Cardiac fibroblast (primary cell): ENCODE data around the gene TMEM50A.
"Not testable (repeated sequence)": the region's sequence is repeated elsewhere in the genome, so short reads cannot be mapped to it uniquely, and the experiment has no call there.

Experiments
- DNase-seq, 2 donors: peaks; one replicate each; pipeline versions ENCODE4 v3.0.0 to v3.0.0-alpha.2; 2010; ENCODE audit warnings: low read depth in 2 of 2
- H3K4me3 ChIP-seq, 2 donors: replicated peaks in 1 of 2; 1 replicate in 1 of 2; 2 replicates in 1 of 2; pipeline ENCODE4 v1.5.1; 2011; ENCODE audit warnings: low read depth in 2 of 2, low read length in 2 of 2, mild to moderate bottlenecking in 2 of 2, moderate library complexity in 1 of 2
- TF ChIP-seq, protein P1 (sequence below): IDR thresholded peaks from one replicate; pipeline ENCODE4 v1.5.1; 2011; ENCODE audit warnings: low read depth, mild to moderate bottlenecking, low read length, inconsistent platforms

TMEM50A gene

GRCh38 chr1:25392841-25393240, 54.7 kb downstream of the TMEM50A start:
- DNase-seq: peak in 1 of 2 donors; percentile 17
- TF ChIP-seq, protein P1, sequence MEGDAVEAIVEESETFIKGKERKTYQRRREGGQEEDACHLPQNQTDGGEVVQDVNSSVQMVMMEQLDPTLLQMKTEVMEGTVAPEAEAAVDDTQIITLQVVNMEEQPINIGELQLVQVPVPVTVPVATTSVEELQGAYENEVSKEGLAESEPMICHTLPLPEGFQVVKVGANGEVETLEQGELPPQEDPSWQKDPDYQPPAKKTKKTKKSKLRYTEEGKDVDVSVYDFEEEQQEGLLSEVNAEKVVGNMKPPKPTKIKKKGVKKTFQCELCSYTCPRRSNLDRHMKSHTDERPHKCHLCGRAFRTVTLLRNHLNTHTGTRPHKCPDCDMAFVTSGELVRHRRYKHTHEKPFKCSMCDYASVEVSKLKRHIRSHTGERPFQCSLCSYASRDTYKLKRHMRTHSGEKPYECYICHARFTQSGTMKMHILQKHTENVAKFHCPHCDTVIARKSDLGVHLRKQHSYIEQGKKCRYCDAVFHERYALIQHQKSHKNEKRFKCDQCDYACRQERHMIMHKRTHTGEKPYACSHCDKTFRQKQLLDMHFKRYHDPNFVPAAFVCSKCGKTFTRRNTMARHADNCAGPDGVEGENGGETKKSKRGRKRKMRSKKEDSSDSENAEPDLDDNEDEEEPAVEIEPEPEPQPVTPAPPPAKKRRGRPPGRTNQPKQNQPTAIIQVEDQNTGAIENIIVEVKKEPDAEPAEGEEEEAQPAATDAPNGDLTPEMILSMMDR: no peak
- no peak overlapping the region for H3K4me3 ChIP-seq

- H3K4me3 ChIP-seq: not testable (repeated sequence)
- DNase-seq: peak; percentile 43 to 54
Measured at GRCh38 chr1:25397549-25397948, 59.4 kb downstream of the TMEM50A start.

DNA sequence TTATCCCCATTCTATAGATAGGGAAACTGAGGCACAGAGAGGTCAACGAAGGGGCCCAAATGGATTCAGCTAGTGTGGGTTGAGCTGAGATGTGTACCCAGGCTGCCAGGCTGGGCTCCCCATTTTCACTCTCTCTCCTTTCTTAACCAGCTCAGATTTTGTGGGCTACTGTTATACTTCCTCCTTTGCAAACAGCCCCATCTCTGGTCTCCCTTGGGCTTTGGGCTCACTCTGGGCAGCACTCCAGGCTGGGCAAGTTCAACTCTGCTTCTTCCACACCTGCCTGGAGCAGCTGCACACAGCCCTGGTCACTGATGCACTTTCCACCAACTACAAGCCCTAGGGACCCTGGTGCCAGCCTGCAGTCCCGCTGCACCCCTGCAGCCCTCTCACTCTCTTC, 59.9 kb downstream of the TMEM50A start:
- not testable (repeated sequence) for DNase-seq, H3K4me3 ChIP-seq

DNA sequence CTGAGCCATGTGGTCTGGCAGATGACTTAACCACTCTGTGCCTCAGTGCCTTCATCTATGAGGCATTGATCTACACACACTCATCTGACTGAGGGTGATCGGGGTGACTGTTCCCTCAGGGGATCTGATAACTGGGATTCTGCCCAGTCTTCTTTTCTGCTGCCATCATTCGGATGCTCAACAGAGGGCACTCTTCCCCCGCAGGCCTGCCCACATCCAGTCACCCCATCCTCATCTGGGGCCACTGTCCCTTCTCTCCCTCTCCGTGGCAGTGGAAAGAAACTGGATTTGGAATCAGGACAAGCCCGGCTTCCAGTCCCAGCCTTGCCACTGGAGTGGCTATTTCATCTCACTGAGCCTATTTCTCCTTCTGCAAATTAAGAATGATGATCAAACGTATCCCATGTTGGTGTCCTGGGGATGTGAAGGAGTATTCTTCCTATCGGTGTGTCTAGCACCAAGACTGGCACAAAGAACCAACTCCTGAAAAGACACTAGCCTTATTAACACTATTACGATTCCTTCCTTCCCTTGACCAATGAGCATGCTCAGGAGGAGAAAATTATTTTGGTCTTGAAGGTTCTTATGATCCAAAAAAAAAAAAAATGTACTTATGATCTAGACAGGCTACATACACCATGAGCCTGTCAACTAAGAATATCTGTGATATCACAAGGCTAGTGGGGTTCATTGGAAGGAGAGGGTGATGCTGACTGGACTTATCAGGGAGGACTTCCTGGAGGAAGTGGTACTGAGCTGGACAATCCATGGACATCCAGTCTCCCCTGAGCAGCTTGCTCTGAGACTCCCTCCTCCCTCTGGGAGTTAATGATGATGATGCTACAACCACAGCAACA, 65.0 kb downstream of the TMEM50A start:
- TF ChIP-seq, protein P1: peak; percentile 11
- not testable (repeated sequence) for DNase-seq, H3K4me3 ChIP-seq

DNA sequence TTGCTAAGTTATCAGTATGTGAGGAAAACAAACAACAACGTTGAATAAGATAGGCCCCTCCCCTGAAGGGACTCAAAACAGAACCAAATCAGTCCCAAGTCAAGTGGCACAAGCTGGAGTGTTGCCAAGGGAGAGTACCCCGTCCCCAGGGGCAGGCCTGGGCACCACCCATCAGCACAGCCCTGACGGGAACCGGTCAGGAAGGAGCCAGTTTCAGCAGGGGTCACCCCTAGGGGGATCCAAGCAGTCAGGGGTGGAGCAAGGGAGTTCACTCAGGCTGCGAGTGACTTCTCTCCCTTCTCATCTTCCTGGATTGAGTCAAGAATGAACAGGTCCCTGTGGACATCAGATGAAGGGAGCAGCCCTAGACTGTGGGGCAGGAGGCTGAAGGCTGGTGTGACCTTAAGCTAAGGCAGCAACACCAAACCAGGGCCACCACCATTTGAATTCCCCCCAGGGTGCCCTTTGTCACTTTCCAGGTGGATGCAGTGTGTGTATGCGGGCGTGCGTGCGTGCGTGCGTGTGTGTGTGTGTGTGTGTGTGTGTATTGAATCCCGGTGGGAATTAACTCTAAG, 67.7 kb downstream of the TMEM50A start:
- H3K4me3 ChIP-seq, DNase-seq: not testable (repeated sequence)

- H3K4me3 ChIP-seq, DNase-seq: not testable (repeated sequence)
Measured at GRCh38 chr1:25409641-25410427, 71.7 kb downstream of the TMEM50A start.
